GM12878 (cell line): ENCODE results near the gene CNRIP1. TPM values are rescaled to one million over a fixed set of nuclear protein-coding genes. Genes with fewer than 3 reads are reported as not detected.

Experiments used
- NFXL1 ChIP-seq: fragments of 450-650 bp; IDR thresholded peaks from 2 replicates; pipeline ENCODE4 v1.6.1; 2017; ENCODE audit warnings: antibody characterized with exemption, mild to moderate bottlenecking, borderline replicate concordance
- polyA plus RNA-seq, 11 experiments: library from polyadenylated mRNA; depleted of rRNA in 4 of 11; unstranded in 6 of 11; stranded (reverse) in 5 of 11; fragments of >200 nt; fragmentation: Nextera tagmentation in 4 of 11; fragmentation: Illumina TruSeq in 1 of 11; extraction: Ambion mirVana in 4 of 11; extraction: Trizol in 1 of 11; gene quantifications; 1 replicate in 1 of 11; 2 replicates in 10 of 11; pipeline versions ENCODE4 v1.2.1 to v1.2.3, GENCODE V29; 2011 to 2016; ENCODE audit warnings: inconsistent platforms in 2 of 11, missing spikeins in 2 of 11, low read depth in 1 of 11
- total RNA-seq, 4 experiments: library from RNA; depleted of rRNA in 3 of 4; stranded (reverse); fragments of >200 nt in 3 of 4; fragmentation: Illumina TruSeq in 1 of 4; extraction: Trizol in 1 of 4; gene quantifications; 2 replicates each; pipeline versions ENCODE4 v1.2.1 to v1.2.3, GENCODE V29; 2013 to 2021
- TF ChIP-seq, protein P1 (sequence below): fragments of 450-650 bp; IDR thresholded peaks from 2 replicates; pipeline ENCODE4 v1.6.1; 2017; ENCODE audit warnings: mild to moderate bottlenecking, moderate library complexity
- TF ChIP-seq, protein P2 (sequence below): fragments of 450-650 bp; IDR thresholded peaks from 2 replicates; pipeline ENCODE4 v1.6.1; 2017; ENCODE audit warnings: mild to moderate bottlenecking, low read depth, inconsistent platforms; ENCODE audit not compliant: poor library complexity, severe bottlenecking

Gene CNRIP1
- total and polyA plus RNA-seq, 10 of the 15 experiments (the other 5 are each of a cell fraction or from before 2014, with no cell fraction given) = not detected

DNA sequence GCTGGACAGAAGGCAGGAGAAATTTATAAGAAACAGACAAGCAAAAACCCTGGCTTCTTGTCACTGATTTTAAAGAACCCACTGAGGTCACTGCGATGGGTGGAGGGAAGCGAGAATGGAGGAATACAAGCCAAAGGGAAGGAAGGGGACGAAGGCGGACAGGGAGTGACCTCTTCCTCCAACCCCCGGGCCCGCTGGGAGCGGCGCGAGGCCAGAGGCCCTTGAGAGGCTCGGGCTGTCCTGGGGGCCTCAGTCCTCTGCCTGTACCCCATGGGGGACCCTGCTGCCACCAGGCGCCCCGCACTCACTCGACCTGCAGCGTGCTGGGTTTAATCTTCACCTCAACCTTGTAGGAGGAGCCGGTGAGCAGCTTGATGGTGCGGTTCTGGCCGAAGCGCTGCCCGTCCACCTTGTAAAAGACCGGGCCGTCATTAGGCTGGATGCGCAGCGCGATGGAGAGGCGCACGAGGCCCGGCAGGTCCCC, 793 bp downstream of the CNRIP1 start (continued):
- TF ChIP-seq, protein P1, sequence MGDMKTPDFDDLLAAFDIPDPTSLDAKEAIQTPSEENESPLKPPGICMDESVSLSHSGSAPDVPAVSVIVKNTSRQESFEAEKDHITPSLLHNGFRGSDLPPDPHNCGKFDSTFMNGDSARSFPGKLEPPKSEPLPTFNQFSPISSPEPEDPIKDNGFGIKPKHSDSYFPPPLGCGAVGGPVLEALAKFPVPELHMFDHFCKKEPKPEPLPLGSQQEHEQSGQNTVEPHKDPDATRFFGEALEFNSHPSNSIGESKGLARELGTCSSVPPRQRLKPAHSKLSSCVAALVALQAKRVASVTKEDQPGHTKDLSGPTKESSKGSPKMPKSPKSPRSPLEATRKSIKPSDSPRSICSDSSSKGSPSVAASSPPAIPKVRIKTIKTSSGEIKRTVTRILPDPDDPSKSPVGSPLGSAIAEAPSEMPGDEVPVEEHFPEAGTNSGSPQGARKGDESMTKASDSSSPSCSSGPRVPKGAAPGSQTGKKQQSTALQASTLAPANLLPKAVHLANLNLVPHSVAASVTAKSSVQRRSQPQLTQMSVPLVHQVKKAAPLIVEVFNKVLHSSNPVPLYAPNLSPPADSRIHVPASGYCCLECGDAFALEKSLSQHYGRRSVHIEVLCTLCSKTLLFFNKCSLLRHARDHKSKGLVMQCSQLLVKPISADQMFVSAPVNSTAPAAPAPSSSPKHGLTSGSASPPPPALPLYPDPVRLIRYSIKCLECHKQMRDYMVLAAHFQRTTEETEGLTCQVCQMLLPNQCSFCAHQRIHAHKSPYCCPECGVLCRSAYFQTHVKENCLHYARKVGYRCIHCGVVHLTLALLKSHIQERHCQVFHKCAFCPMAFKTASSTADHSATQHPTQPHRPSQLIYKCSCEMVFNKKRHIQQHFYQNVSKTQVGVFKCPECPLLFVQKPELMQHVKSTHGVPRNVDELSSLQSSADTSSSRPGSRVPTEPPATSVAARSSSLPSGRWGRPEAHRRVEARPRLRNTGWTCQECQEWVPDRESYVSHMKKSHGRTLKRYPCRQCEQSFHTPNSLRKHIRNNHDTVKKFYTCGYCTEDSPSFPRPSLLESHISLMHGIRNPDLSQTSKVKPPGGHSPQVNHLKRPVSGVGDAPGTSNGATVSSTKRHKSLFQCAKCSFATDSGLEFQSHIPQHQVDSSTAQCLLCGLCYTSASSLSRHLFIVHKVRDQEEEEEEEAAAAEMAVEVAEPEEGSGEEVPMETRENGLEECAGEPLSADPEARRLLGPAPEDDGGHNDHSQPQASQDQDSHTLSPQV = no peak
- no peak for TF ChIP-seq NFXL1
- TF ChIP-seq, protein P2, sequence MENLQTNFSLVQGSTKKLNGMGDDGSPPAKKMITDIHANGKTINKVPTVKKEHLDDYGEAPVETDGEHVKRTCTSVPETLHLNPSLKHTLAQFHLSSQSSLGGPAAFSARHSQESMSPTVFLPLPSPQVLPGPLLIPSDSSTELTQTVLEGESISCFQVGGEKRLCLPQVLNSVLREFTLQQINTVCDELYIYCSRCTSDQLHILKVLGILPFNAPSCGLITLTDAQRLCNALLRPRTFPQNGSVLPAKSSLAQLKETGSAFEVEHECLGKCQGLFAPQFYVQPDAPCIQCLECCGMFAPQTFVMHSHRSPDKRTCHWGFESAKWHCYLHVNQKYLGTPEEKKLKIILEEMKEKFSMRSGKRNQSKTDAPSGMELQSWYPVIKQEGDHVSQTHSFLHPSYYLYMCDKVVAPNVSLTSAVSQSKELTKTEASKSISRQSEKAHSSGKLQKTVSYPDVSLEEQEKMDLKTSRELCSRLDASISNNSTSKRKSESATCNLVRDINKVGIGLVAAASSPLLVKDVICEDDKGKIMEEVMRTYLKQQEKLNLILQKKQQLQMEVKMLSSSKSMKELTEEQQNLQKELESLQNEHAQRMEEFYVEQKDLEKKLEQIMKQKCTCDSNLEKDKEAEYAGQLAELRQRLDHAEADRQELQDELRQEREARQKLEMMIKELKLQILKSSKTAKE = no peak
